ENCODE results near the gene PCBP3.
A peak's percentile ranks its signal among the peaks of the same experiment; 100 is the strongest.

PCBP3 gene

DNA sequence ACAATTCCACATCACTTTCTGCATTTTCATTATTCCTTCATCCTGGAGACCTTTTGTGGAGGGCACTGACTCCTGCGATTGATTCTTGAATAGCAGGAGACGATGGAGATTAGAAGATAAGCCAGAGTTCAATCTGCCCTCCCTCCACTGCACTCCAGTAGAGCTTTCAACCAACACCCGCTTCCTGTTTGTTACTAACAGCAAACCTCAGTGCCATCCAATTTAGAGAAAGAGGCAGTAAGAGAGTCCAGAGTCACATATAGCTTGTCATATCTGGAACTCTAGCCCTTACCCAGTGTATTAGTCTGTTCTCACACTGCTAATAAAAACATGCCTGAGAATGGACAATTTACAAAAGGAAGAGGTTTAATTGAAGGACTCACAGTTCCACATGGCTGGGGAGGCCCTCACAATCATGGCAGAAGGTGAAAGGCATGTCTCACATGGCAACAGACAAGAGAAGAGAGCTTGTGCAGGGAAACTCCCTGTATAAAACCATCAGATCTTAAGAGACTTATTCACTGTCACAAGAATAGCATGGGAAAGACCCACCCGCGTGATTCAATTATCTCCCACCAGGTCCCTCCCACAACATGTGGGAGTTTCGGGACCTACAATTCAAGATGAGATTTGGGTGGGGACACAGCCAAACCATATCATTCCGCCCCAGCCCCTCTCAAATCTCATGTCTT is 55.9 kb downstream of the PCBP3 start:
- Histone ChIP-seq H3K27ac (no peak overlapping the region), H3K4me3 (ENCODE audit: low read depth, low read length) (no peak overlapping the region), H3K27me3 (ENCODE audit: insufficient read depth, low read depth, severe bottlenecking) (no peaks in the 10 kb centered on the region), H3K36me3 (no peaks in the 10 kb centered on the region), H3K9me3 (ENCODE audit: severe bottlenecking) (no peaks in the 10 kb centered on the region)
- no peak for DNase-seq
- TF ChIP-seq, protein P1, sequence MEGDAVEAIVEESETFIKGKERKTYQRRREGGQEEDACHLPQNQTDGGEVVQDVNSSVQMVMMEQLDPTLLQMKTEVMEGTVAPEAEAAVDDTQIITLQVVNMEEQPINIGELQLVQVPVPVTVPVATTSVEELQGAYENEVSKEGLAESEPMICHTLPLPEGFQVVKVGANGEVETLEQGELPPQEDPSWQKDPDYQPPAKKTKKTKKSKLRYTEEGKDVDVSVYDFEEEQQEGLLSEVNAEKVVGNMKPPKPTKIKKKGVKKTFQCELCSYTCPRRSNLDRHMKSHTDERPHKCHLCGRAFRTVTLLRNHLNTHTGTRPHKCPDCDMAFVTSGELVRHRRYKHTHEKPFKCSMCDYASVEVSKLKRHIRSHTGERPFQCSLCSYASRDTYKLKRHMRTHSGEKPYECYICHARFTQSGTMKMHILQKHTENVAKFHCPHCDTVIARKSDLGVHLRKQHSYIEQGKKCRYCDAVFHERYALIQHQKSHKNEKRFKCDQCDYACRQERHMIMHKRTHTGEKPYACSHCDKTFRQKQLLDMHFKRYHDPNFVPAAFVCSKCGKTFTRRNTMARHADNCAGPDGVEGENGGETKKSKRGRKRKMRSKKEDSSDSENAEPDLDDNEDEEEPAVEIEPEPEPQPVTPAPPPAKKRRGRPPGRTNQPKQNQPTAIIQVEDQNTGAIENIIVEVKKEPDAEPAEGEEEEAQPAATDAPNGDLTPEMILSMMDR (IDR thresholded peaks at IDR 0.05; ENCODE audit: low read depth, low read length), result no peak

DNA sequence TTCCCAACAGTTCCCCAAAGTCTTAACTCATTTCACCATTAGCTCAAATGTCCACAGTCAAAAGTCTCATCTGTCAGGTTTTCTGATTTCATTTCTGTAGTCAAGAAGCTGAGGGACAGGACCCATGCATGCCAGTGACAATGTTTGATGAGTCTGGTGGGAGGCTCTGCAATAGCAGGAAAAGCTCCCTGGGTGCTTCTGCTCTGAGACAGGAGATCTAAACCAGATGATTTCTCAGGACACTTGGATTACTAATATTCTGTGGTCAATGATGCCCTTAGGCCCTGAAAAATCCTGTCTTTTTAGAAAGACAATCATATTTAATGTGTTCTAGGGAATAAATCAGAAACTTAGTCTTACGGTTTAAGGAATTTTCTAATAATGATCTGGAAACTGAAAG is 56.4 kb downstream of the PCBP3 start:
- DNase-seq, result no peak
- Histone ChIP-seq H3K36me3 (no peaks in the 10 kb centered on the region), H3K27me3 (ENCODE audit: insufficient read depth, low read depth, severe bottlenecking) (no peaks in the 10 kb centered on the region), H3K27ac (no peak overlapping the region), H3K9me3 (ENCODE audit: severe bottlenecking) (no peaks in the 10 kb centered on the region), H3K4me3 (ENCODE audit: low read depth, low read length) (no peak overlapping the region)
- TF ChIP-seq, protein P1 (IDR thresholded peaks at IDR 0.05; ENCODE audit: low read depth, low read length), result no peak

DNA sequence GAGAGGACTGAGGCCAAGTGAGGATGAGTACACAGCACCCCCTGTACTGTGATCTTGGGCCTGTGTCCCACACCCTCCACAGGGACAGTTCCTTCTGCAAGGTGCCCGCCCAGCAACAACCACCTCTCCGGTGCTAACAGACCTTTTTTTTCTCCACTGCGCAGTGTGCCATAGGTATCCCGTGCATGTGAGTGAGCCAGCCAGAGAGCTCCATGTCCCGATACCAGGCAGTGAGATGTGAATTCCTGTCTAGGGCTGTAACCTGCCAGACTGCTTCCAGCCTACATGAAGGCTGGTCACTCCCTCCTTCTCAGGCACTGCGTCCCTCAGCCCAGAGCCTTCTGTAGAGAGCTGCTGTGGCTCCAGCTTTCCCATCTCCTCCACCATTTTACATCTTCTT is 56.9 kb downstream of the PCBP3 start:
- H3K27ac ChIP-seq, result no peak overlapping the region
- no peaks in the 10 kb centered on the region for H3K27me3 ChIP-seq (ENCODE audit: insufficient read depth, low read depth, severe bottlenecking)
- no peaks in the 10 kb centered on the region for H3K36me3 ChIP-seq
- no peak overlapping the region for H3K4me3 ChIP-seq (ENCODE audit: low read depth, low read length)
- no peak for DNase-seq
- no peaks in the 10 kb centered on the region for H3K9me3 ChIP-seq (ENCODE audit: severe bottlenecking)
- TF ChIP-seq, protein P1 (IDR thresholded peaks at IDR 0.05; ENCODE audit: low read depth, low read length), result no peak

DNA sequence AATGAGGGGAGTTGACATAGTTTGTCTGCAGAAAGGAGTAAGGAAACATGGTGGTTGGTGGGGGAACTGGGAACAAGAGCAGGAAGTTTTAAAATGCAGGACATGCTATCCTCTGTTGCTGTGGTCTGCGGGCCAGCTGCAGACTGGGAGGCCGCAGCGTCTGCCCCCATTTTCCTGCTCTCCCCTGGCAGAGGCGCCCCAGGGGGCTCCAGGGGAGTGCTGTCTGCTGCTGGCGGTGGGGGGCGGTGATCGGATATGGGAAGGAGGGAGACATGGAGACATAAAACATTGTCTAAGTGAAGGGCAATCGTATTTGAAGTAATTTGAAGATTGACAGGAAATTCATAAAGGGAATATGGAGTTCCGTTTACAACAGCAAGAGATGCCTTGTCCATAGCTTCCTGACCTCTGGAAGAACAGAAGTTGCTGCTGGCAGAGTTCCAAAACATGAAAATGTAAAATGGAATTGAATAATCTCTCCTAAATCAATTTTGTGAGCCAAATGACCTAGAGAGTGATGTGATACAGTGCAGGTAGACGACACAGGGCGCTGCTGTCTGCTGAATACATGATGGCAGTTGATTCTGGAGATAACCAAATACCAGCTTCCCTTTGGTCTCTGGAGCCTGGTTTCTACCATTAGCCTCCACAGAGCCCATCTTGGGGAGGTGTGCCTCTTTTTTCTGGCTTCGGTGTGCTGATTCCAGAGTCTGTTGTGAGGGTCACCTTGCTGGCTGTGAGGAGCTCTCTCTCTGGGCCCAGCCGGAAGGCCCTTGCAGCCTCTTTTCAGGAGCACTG is 61.0 kb downstream of the PCBP3 start:
- Histone ChIP-seq H3K4me3 (ENCODE audit: low read depth, low read length) (no peak overlapping the region), H3K9me3 (ENCODE audit: severe bottlenecking) (no peaks in the 10 kb centered on the region), H3K27me3 (ENCODE audit: insufficient read depth, low read depth, severe bottlenecking) (no peaks in the 10 kb centered on the region), H3K27ac (no peak overlapping the region), H3K36me3 (no peaks in the 10 kb centered on the region)
- TF ChIP-seq, protein P1 (IDR thresholded peaks at IDR 0.05; ENCODE audit: low read depth, low read length), result no peak
- DNase-seq, result no peak

DNA sequence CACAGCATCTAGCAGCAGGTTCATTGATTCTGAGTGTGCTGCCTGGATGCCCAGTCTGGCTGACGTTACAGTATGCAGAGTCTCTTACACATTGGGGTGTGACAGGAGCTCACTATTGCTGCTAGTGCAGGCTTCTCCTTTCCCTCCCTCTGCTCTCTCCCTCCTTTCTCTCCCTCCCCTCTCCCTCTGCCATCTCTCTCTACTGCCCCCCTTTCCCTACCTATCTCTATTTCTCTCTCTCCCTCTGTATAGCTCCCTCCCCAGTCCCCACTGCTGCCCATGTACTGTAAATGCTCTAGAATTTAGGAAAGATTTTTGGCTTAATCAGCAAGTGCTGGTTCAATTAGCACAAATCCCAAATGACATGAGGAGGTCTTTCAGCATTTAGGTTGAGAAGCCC is 62.8 kb downstream of the PCBP3 start:
- no peak overlapping the region for H3K27ac ChIP-seq
- H3K9me3 ChIP-seq (ENCODE audit: severe bottlenecking), result peaks cover 1% of the 10 kb centered on the region
- no peaks in the 10 kb centered on the region for H3K27me3 ChIP-seq (ENCODE audit: insufficient read depth, low read depth, severe bottlenecking)
- H3K36me3 ChIP-seq, result no peaks in the 10 kb centered on the region
- H3K4me3 ChIP-seq (ENCODE audit: low read depth, low read length), result no peak overlapping the region
- TF ChIP-seq, protein P1 (IDR thresholded peaks at IDR 0.05; ENCODE audit: low read depth, low read length), result 0 out of 2 replicates have a peak, but pooled peaks have one; percentile 0
- no peak for DNase-seq

Measured in WERI-Rb-1 (cell line).